Measurements from ENCODE around the gene FDX2.

Gene FDX2

GRCh38 chr19:10315335-10316214 is at the start of gene FDX2:
TSS of gene FDX2 (minus strand) at chr19:10316015. CDS start at chr19:10315996, 19 bp downstream.
- TF ChIP-seq CTCF (IDR thresholded peaks at IDR 0.05; ENCODE audit: control extremely low read depth, extremely low read depth, low read depth, missing control alignments): no peak
- ChIA-PET POLR2A (no interaction called here), CTCF (interaction anchor here (1.9 kb wide), 1 partner anchor 75 kb away, joined by 4 read pairs; no protein-coding TSS in a partner anchor)

GRCh38 chr19:10365518-10365917 is 49.7 kb upstream of the FDX2 start:
- no peak for DNase-seq (ENCODE audit: extremely low spot score)
- POLR2A ChIA-PET: no interaction called here
- TF ChIP-seq CTCF (IDR thresholded peaks at IDR 0.05; ENCODE audit: control extremely low read depth, extremely low read depth, low read depth, missing control alignments): no peak
- CTCF ChIA-PET: interaction anchor here (1.9 kb wide), 1 partner anchor 29 kb away, joined by 5 read pairs; no protein-coding TSS in a partner anchor

More at GRCh38 chr19:10315335-10316214, at the start of gene FDX2:
- peak; percentile 95 for DNase-seq (ENCODE audit: extremely low spot score)

- ChIA-PET POLR2A (no interaction called here), CTCF (no interaction called here)
- TF ChIP-seq CTCF (IDR thresholded peaks at IDR 0.05; ENCODE audit: control extremely low read depth, extremely low read depth, low read depth, missing control alignments): no peak
- DNase-seq (ENCODE audit: extremely low spot score): no peak
Observed at GRCh38 chr19:10364644-10365043, 48.8 kb upstream of the FDX2 start.

GRCh38 chr19:10363789-10364281 is 48.0 kb upstream of the FDX2 start:
- ChIA-PET POLR2A (no interaction called here), CTCF (no interaction called here)
- no peak for DNase-seq (ENCODE audit: extremely low spot score)
- TF ChIP-seq CTCF (IDR thresholded peaks at IDR 0.05; ENCODE audit: control extremely low read depth, extremely low read depth, low read depth, missing control alignments): no peak

- no peak for TF ChIP-seq CTCF (IDR thresholded peaks at IDR 0.05; ENCODE audit: control extremely low read depth, extremely low read depth, low read depth, missing control alignments)
- ChIA-PET POLR2A (interaction anchor here (1.2 kb wide), 1 partner anchor 18 kb away, joined by 4 read pairs; no protein-coding TSS in a partner anchor), CTCF (interaction anchor here (2.7 kb wide), 1 partner anchor 10 kb away, joined by 8 read pairs; no protein-coding TSS in a partner anchor)
- no peak for DNase-seq (ENCODE audit: extremely low spot score)
Observed at GRCh38 chr19:10362259-10362658, 46.4 kb upstream of the FDX2 start.

GRCh38 chr19:10361569-10362011 is 45.8 kb upstream of the FDX2 start:
- CTCF ChIA-PET: interaction anchor here (1.5 to 2.7 kb wide), 2 partner anchors 11 to 27 kb away, joined by 4 to 8 read pairs; no protein-coding TSS in a partner anchor
- no peak for TF ChIP-seq CTCF (IDR thresholded peaks at IDR 0.05; ENCODE audit: control extremely low read depth, extremely low read depth, low read depth, missing control alignments)
- no peak for DNase-seq (ENCODE audit: extremely low spot score)
- POLR2A ChIA-PET: interaction anchor here (1.2 kb wide), 1 partner anchor 17 kb away, joined by 4 read pairs; no protein-coding TSS in a partner anchor

Measured in GM10248 (cell line).